Panc1 (cell line): Measurements from ENCODE around the gene GRAMD2A.
A peak's percentile ranks its signal among the peaks of the same experiment; 100 is the strongest.

Experiments
- CTCF ChIP-seq: fragments of 450-650 bp; IDR thresholded peaks from 2 replicates; pipeline ENCODE4 v1.5.1; 2017; ENCODE audit warnings: mild to moderate bottlenecking
- POLR2AphosphoS5 ChIP-seq: IDR thresholded peaks from 2 replicates; pipeline ENCODE4 v1.6.1; 2012; ENCODE audit warnings: mild to moderate bottlenecking, low read depth, low read length, moderate library complexity
- REST ChIP-seq, 2 experiments: IDR thresholded peaks; 2 replicates each; pipeline ENCODE4 v1.6.1; 2011 to 2012; ENCODE audit warnings: low read depth in 2 of 2, control low read depth in 1 of 2, low read length in 1 of 2, mild to moderate bottlenecking in 1 of 2, moderate library complexity in 1 of 2; ENCODE audit not compliant: insufficient read depth in 1 of 2
- SIN3A ChIP-seq: IDR thresholded peaks from 2 replicates; pipeline ENCODE4 v1.6.1; 2012; ENCODE audit warnings: low read depth, mild to moderate bottlenecking, low read length, moderate library complexity, borderline replicate concordance; ENCODE audit not compliant: insufficient read depth

- TF ChIP-seq POLR2AphosphoS5 (no peak), CTCF (peak; percentile 90), REST (IDR thresholded peaks at IDR 0.05; ENCODE audit: insufficient read depth in 1 of 2, low read depth in 2 of 2, low read length in 1 of 2) (no peak), SIN3A (no peak)
Measured at GRCh38 chr15:72155635-72156616, 41.7 kb downstream of the GRAMD2A start.
